ENCODE data around the gene ATP8B3. TPM values are rescaled to one million over a fixed set of nuclear protein-coding genes. Genes with fewer than 3 reads are reported as not detected.
A peak's percentile ranks its signal among the peaks of the same experiment; 100 is the strongest.

The ATP8B3 gene
- total and polyA plus RNA-seq, 9 of the 15 experiments (the other 6 are each of a cell fraction or from before 2014, with no cell fraction given), result 1.2 to 12.3 (median 3.8) TPM

DNA sequence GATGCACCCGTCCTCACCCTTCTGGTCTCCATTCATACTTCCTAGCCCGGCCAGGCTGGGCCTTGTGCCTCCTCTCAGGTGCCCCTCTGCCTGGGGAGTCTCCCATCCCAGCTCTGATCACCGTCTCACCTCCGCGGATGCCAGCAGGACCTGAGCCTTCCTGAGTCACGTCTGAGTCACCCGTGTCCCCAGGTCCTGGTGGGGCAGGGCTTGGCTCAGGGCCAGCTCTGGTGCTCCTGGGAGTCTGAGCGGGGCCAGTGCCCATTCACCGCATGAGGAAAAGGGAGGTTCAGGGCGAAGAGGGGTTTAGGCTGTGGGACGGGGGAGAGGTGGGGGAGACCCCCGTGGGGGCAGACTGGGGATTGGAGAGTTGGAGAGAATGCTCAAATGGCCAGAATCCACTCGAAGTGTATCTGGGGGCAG lies 593 bp downstream of the ATP8B3 start (continued):
- TF ChIP-seq TSC22D4 (tag; IDR thresholded peaks at IDR 0.05) (no peak), HNRNPL (IDR thresholded peaks at IDR 0.05; ENCODE audit: low read depth, low read length) (0 out of 2 replicates have a peak, but pooled peaks have one; percentile 35), TEAD4 (IDR thresholded peaks at IDR 0.05; ENCODE audit: low read length) (no peak), TEAD4 (CRISPR knock-in tag; IDR thresholded peaks at IDR 0.05; ENCODE audit: borderline replicate concordance) (no peak), NR3C1 (CRISPR knock-in tag; IDR thresholded peaks at IDR 0.05) (no peak), RBM25 (IDR thresholded peaks at IDR 0.05; ENCODE audit: low read depth, low read length, severe bottlenecking) (no peak), GATAD2A (IDR thresholded peaks at IDR 0.05) (peak; percentile 13; the same call in 1 of the 2 replicates), ZNF695 (CRISPR knock-in tag; IDR thresholded peaks at IDR 0.05) (no peak), ZNF263 (CRISPR knock-in tag; IDR thresholded peaks at IDR 0.05; ENCODE audit: borderline replicate concordance) (peak; percentile 15; the same call in 1 of the 2 replicates), POLR2AphosphoS2 (IDR thresholded peaks at IDR 0.05; ENCODE audit: low read length) (no peak), TOE1 (IDR thresholded peaks at IDR 0.05; ENCODE audit: borderline replicate concordance) (no peak), TOE1 (CRISPR knock-in tag; IDR thresholded peaks at IDR 0.05; ENCODE audit: borderline replicate concordance, low read depth) (no peak), ZBTB7A (IDR thresholded peaks at IDR 0.05; ENCODE audit: borderline replicate concordance, control insufficient read depth, low read depth, low read length) (peak; percentile 66), ARNT (IDR thresholded peaks at IDR 0.05) (no peak), SREBF1 (IDR thresholded peaks at IDR 0.05; ENCODE audit: borderline replicate concordance, low read depth, low read length) (no peak), ZNF408 (CRISPR knock-in tag; IDR thresholded peaks at IDR 0.05; ENCODE audit: low read depth) (no peak), XRCC4 (IDR thresholded peaks at IDR 0.05; ENCODE audit: extremely low read depth, insufficient read depth, insufficient read length) (no peak), NRF1 (conservative IDR thresholded peaks at IDR 0.05 in 1 of 2, IDR thresholded peaks at IDR 0.05 in 1 of 2) (no peak), MTA1 (IDR thresholded peaks at IDR 0.05; ENCODE audit: borderline replicate concordance) (peak; percentile 33; the same call in 1 of the 2 replicates)
- TF ChIP-seq, protein P1, sequence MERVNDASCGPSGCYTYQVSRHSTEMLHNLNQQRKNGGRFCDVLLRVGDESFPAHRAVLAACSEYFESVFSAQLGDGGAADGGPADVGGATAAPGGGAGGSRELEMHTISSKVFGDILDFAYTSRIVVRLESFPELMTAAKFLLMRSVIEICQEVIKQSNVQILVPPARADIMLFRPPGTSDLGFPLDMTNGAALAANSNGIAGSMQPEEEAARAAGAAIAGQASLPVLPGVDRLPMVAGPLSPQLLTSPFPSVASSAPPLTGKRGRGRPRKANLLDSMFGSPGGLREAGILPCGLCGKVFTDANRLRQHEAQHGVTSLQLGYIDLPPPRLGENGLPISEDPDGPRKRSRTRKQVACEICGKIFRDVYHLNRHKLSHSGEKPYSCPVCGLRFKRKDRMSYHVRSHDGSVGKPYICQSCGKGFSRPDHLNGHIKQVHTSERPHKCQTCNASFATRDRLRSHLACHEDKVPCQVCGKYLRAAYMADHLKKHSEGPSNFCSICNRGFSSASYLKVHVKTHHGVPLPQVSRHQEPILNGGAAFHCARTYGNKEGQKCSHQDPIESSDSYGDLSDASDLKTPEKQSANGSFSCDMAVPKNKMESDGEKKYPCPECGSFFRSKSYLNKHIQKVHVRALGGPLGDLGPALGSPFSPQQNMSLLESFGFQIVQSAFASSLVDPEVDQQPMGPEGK (CRISPR knock-in tag; IDR thresholded peaks at IDR 0.05; ENCODE audit: borderline replicate concordance), result no peak
- TF ChIP-seq, protein P2, sequence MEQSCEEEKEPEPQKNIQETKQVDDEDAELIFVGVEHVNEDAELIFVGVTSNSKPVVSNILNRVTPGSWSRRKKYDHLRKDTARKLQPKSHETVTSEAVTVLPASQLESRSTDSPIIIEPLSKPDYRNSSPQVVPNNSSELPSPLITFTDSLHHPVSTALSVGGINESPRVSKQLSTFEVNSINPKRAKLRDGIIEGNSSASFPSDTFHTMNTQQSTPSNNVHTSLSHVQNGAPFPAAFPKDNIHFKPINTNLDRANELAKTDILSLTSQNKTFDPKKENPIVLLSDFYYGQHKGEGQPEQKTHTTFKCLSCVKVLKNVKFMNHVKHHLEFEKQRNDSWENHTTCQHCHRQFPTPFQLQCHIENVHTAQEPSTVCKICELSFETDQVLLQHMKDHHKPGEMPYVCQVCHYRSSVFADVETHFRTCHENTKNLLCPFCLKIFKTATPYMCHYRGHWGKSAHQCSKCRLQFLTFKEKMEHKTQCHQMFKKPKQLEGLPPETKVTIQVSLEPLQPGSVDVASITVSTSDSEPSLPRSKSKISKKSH (CRISPR knock-in tag; IDR thresholded peaks at IDR 0.05), result no peak
- TF ChIP-seq, protein P3, sequence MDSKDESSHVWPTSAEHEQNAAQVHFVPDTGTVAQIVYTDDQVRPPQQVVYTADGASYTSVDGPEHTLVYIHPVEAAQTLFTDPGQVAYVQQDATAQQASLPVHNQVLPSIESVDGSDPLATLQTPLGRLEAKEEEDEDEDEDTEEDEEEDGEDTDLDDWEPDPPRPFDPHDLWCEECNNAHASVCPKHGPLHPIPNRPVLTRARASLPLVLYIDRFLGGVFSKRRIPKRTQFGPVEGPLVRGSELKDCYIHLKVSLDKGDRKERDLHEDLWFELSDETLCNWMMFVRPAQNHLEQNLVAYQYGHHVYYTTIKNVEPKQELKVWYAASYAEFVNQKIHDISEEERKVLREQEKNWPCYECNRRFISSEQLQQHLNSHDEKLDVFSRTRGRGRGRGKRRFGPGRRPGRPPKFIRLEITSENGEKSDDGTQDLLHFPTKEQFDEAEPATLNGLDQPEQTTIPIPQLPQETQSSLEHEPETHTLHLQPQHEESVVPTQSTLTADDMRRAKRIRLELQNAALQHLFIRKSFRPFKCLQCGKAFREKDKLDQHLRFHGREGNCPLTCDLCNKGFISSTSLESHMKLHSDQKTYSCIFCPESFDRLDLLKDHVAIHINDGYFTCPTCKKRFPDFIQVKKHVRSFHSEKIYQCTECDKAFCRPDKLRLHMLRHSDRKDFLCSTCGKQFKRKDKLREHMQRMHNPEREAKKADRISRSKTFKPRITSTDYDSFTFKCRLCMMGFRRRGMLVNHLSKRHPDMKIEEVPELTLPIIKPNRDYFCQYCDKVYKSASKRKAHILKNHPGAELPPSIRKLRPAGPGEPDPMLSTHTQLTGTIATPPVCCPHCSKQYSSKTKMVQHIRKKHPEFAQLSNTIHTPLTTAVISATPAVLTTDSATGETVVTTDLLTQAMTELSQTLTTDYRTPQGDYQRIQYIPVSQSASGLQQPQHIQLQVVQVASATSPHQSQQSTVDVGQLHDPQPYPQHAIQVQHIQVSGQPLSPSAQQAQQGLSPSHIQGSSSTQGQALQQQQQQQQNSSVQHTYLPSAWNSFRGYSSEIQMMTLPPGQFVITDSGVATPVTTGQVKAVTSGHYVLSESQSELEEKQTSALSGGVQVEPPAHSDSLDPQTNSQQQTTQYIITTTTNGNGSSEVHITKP (IDR thresholded peaks at IDR 0.05; ENCODE audit: partially characterized antibody), result no peak
- TF ChIP-seq, protein P4, sequence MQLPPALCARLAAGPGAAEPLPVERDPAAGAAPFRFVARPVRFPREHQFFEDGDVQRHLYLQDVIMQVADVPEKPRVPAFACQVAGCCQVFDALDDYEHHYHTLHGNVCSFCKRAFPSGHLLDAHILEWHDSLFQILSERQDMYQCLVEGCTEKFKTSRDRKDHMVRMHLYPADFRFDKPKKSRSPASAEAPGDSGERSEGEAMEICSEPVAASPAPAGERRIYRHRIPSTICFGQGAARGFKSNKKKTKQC (CRISPR knock-in tag; IDR thresholded peaks at IDR 0.05), result no peak
